C4-2B (cell line): Measurements from ENCODE around the gene RPS21.

ENCODE experiments used
- ZFX ChIP-seq: fragments of 450-650 bp; IDR thresholded peaks from 2 replicates; pipeline ENCODE4 v1.6.1; 2017
- TF ChIP-seq, protein P1 (sequence below): fragments of 450-650 bp; conservative IDR thresholded peaks from 2 replicates; pipeline ENCODE4 v1.5.1; 2017; ENCODE audit warnings: mild to moderate bottlenecking

DNA sequence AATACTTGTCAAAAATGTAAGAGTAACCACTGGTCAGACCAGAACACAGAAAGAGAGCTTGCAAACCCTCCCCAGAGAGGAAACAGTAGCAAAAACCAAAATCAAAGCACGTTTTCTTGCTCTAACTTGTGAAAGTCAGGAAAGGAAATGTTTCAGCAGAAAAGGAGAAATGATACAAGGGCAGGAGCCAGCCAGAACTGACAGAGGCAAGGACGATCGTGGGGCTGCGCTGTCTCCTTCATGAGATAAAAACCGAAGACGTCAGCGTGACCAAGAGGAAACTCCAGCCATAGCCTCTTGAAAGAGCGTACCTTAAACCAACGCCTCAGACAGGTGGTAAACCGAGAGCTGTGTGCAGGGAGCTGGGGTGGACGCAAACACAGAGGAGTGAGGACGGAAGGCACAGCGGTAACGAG lies 47.2 kb upstream of the RPS21 start:
- TF ChIP-seq, protein P1, sequence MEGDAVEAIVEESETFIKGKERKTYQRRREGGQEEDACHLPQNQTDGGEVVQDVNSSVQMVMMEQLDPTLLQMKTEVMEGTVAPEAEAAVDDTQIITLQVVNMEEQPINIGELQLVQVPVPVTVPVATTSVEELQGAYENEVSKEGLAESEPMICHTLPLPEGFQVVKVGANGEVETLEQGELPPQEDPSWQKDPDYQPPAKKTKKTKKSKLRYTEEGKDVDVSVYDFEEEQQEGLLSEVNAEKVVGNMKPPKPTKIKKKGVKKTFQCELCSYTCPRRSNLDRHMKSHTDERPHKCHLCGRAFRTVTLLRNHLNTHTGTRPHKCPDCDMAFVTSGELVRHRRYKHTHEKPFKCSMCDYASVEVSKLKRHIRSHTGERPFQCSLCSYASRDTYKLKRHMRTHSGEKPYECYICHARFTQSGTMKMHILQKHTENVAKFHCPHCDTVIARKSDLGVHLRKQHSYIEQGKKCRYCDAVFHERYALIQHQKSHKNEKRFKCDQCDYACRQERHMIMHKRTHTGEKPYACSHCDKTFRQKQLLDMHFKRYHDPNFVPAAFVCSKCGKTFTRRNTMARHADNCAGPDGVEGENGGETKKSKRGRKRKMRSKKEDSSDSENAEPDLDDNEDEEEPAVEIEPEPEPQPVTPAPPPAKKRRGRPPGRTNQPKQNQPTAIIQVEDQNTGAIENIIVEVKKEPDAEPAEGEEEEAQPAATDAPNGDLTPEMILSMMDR = no peak
- no peak for TF ChIP-seq ZFX
